Smooth muscle cell of the brain vasculature (primary cell): ENCODE data around the gene COL7A1.
"Not testable (repeated sequence)": the region's sequence is repeated elsewhere in the genome, so short reads cannot be mapped to it uniquely, and the experiment has no call there.

ENCODE experiments used
- DNase-seq: peaks from one replicate; pipeline ENCODE4 v3.0.0-alpha.2; 2012; ENCODE audit warnings: low read depth, low spot score

The COL7A1 gene

DNA sequence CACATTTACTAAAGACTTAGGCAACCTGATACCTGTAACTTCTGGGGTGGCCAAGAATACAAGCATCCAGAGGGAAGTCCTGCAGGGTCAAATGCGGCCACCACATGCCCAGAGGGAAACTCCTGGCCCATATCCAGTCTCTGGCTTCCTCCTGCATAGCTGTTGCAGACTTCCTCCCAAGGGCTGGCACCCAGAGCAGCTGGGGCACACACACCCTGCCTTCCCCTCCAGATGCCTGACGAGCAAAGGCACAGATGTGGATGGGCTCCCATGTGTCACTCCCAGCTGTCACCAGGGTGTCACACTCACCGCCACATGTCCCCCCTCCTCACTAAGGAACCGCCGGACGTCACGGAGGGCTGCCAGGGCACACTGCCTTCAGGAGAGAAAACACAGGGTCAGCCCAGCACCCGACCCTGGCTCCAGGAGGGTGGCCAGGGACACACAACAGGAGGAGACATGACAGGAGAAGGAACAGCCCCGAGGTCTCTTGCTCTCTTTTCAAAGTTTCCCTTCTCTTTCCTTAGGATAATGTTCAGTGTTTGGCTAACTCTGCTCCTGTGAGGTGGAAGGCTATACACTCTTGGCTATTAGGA is 51.8 kb downstream of the COL7A1 start:
- no peak for DNase-seq

DNA sequence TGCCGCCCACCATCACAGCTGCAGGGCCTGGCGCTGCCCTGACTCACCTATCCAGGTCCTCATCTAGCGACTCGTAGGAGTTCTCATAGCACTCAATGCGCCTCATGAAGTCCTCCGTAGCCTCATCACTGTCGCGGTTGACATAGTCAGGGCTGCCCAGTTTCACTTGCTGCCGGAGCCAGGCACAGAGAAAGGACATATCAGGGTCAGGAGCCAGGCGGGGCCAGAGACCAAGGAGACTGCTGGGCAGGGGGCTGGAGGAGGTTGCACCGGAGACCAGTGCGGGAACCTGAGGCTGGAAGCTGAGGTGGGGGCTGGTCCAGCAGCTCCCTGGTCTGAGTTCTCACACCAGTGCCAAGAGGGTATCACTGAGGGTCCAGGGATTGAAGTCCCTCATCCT is 56.7 kb downstream of the COL7A1 start:
- no peak for DNase-seq

DNA sequence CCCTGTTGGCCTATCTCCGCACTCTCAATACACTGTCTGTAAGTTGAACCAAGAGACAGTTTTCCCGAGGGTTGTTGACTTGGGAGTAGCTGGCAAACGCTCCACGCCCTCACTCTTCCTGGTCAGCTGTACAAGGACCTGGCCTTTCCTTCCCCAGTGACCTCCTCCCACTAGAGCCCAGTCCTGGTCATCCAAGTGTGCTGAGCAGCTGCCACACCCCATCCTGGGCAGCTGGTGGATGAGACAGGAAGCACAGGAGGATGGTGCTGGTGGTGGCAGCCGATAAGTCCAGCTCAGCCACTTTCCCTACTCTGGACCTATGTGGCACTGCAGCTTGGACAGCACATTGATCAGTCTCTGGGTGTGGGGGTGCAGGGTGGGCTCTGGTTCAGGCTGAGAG is 58.3 kb downstream of the COL7A1 start:
- DNase-seq: no peak

DNA sequence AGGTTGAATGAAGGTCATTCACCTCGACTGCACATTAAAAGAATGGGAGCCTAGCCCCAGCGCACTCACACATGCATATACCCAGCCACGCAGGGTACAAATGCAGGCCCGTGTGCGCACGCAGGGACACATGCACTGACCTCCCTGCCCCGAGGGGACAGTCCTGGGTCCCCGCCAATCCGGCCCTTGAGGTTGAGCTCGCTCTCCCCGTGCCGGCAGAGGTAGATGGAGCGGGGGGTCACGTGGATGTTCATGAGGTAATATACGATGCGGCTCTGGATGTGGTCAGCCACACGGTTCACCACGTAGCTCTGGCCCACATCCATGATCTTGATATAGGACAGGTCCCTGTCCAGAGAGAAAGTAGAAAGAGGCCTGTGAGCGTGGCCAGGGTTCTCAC is 59.0 kb downstream of the COL7A1 start:
- DNase-seq: no peak

DNA sequence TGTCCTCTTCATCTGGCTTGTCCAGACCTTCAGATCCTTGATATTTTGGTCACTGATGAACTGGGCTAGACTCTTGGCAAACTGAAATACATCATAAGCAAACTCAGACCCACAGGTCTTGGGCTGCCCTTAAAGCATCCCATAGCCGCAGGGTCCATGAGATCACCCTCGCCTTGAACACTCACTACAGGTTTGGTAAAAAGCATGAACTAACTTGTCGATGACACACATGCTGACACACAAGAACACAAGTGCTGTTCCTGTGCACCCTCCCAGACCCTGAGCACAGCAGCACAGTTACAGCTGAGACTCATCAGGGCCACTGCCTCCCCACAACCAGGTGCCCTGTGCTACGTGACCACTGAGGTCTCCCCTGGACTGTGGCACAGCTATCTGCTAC is 59.6 kb downstream of the COL7A1 start:
- DNase-seq: no peak

DNA sequence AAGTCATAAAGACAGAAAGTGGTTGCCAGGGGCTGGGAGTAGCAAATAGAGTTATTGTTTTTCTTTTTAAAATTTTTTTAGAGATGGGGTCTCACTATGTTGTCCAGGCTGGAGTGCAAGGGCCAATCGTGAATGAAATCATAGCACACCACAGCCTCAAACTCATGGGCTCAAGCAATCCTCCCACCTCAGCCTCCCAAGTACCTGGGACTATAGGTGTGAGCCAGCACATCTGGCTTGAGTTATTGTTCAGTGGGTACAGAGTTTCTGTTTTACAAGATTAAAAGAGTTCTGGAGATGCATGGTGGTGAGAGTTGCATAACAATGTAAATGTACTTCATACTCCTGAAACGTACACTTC is 62.2 kb downstream of the COL7A1 start:
- DNase-seq: no peak

DNA sequence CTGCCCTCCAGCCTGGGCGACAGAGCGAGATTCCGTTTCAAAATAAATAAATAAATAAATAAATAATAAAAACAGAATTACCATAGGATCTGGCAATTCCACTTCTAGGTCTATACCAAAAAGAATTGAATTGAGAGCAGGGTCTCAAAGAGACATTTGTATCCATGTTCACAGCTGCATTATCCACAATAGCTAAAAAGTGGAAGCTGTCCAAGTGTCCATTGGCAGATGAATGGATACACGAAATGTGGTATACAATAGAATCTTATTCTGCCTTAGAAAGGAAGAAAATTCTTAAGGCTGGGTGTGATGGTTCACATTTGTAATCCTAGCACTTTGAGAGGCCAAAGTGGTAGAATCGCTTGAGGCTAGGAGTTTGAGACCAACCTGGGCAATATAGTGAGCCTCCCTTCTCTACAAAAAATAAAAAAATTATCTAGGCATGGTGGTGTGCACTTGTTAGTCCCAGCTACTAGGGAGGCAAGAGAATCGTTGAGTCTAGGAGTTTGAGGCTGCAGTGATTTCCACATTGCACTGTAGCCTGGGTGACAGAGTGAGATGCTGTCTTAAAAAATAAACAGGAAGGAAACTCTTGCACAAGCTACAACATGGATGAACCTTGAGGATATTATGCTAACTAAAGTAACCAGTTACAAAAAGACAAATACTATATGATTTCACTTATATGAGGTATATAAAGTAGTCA is 62.7 kb downstream of the COL7A1 start:
- DNase-seq: no peak

DNA sequence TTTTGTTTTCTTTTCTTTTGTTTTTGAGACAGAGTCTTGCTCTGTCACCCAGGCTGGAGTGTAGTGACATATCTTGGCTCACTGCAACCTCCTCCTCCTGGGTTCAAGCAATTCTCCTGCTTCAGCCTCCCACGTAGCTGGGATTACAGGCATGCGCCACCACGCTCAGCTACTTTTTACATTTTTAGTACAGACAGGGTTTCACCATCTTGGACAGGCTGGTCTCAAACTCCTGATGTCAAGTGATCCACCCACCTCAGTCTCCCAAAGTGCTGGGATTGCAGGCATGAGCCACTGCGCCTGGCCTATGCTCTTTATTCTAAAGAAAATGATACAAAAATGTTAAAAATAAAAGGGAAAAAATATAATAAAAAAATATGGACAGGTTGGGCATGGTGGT is 64.4 kb downstream of the COL7A1 start:
- not testable (repeated sequence) for DNase-seq

DNA sequence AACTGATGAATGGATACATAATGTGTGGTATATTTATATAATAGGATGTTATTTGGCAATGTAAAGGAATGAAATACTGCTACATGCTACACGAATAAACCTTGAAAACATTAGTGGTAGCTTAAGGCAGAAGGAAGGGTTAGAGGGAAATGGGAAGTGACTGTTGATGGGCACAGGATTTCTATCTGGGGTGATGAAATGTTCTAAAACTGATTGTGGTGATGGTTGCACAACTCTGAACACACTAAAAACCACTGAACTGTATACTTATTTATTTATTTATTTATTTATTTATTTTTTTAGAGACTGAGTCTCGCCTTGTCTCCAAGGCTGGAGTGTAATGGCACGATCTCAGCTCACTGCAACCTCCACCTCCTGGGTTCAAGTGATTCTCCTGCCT is 66.4 kb downstream of the COL7A1 start:
- no peak for DNase-seq

DNA sequence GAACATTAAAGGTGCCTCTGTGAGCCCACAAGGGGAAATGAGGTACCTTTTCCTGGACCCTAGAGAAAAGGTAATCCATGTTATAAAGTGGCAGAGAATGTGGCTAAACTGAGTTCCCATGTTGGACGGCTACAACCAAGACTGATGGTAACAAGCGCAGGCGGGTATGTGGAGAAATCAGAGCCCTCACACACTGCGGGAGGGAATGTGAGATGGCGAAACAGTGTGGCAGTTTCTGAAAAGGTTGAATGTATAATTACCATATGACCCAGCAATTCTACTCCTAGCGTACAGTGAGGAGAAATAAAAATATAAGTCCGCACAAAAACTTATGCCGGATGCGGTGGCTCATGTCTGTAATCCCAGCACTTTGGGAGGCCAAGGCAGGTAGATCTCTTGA is 67.1 kb downstream of the COL7A1 start:
- no peak for DNase-seq

DNA sequence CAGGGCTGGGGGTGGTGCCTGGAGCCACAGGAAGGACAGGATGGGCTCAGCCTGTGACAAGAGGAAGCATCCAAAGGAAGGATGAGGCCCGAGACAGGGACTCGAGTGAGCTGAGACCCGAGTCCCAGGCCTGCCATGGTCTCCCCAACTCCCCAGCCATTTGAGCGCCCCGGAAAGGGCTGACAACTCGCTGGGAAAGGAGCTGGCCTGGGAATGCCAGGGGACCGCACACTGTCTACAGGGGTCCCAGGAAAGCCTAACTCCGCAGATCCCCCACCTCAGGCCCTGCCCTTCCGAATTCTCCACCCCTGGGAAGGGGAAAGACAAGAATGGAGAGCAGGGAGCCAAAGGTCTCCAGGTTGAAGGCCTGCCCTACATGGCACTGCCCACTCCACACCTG is 70.2 kb downstream of the COL7A1 start:
- DNase-seq: no peak

DNA sequence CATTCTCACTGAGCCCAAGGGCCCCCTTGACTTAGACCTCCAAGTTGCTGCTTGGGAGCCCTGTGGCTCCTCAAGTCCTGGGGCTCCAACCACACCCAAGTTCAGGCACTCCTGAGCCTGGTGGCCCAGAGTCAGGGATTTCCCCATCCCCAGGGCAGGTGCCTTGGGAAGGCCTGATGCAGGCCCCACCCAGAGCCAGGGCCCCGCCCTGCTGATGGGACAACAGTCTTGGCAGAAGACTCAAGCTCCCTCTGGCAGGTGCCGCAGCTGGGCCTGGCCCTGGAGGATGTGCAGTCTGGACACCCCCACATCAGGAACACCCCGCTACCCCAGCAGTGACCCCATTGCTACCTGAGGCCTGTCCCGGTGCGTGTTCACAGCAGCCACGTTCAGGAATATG is 73.5 kb downstream of the COL7A1 start:
- no peak for DNase-seq

DNA sequence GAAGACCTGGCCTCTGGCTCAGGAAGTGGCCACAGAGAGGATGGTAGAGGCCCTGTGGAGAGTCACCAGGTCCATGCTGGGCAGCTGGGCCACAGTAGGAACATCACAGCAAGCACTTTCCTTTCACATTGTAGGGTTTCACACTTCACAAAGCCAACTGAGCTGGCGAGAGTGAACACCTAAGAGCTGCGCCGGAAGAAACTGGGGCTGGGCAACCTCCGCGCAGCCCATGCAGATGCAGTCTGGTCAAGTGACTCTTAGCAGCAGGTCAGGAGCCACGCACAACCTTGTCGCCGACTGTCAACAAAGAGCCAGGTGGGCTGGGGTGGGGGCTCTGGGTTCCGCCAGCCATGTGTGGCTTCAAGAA is 75.9 kb downstream of the COL7A1 start:
- DNase-seq: no peak

DNA sequence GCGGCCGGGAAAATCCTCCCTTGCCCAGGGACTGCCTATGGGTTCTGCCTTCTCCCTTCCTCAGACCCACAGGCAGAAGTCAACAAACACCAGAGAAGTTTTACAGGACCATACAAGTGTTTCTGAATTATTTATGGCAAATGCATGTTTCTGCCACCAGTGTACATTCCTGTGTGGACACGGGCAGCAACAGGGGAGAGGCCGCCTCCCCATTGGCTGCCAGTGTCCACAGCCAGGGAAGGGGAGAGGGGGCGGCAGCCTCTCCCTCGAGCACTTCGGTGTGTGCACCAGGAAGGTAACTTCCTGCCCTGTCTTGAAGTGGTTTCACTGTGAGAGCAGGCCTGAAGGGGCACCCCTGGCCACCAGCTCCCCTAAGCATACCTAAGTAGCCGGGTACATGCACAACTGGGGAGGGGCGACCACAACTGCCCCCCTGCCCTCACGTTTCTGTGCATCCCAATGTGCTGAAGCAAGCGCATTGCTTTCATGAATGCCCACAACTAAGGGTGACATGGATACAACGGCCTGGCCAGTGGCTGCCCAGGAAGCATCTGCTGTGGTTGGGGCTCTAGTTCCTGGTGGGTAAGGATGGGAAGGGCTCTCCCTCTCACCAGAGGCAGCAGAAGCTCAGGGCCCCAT is 76.4 kb downstream of the COL7A1 start:
- no peak for DNase-seq

DNA sequence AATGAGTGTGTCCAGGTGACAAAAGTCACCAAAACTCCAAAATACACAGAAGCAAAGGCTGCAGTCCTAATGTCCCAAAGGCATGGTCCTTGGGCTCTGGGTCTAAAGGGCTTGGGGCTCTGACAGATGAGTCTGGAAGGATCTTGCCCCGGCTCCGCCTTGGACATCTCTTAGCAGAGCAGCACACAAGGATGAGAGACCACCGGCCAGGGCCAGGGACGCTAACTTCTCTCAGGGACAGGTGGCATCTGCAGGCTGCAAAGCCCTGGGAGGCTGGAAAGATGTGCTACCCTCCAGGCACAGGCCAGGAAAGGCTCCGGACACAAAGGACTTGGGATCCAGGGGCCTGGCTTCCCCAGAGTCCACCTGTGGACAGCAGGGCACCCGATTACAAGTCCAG is 77.1 kb downstream of the COL7A1 start:
- no peak for DNase-seq

DNA sequence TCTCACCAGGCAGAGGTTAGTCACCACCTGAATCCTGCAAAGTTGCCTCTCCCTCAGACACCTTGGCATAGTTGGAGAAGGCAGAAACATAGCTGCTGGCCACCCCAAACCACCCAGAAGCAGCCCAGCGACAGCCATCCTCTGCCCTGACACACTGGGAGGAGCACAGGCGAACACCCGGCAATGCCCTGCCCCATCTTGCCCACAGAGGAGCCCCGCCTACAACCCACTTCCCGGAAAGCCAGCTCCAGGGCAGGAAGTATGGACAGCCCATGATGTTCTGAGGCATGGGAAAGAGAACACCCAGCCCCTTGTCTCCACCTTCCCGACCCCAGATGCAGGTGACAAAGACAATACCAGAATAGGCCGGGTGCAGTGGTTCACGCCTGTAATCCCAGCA is 78.6 kb downstream of the COL7A1 start:
- DNase-seq: no peak

DNA sequence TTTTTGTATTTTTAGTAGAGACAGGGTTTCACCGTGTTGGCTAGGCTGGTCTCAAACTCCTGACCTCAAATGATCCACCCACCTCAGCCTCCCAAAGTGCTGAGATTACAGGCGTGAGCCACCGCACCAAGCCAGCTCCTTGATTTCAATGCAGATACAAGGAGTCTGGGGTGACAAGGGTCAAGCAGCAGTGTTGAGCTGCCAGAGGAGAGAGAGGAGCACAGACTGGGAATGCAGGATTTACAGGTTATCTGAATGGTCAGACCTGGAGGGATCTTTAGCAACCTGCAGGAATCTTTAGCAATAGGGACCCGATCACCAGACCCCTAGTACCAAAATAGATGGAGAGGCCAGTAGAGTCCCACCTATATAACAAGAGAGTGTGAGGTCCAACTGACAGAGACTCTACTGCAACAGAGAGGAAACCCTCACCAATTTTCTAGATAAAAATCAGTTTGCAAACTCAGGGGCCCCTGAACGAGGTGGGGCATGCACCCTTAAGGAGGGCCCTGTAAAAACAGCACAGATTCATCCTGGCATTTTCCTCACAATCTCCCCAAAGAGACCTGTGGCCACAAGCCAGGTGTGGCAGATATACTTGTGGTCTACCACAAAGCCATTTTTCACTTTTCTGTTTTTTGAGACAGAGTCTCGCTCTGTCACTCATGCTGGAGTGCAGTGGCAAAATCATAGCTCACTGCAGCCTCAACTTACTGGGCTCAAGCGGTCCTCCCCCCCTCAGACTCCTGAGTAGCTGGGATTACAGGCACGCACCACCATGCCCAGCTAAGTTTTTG is 80.5 kb downstream of the COL7A1 start:
- DNase-seq: no peak
